Motor neuron (in vitro differentiated cells): Measurements from ENCODE around the gene GYPA. TPM values are rescaled to one million over a fixed set of nuclear protein-coding genes. Genes with fewer than 3 reads are reported as not detected.
"Not testable (repeated sequence)": the region's sequence is repeated elsewhere in the genome, so short reads cannot be mapped to it uniquely, and the experiment has no call there.

ENCODE experiments used
- ATAC-seq, 8 experiments: fragments of 200-7000 bp; cut with Tn5 transposase; replicated peaks in 6 of 8; 2 replicates each; pipeline ENCODE4 v1.8.0; 2021; ENCODE audit warnings: mild to moderate bottlenecking in 8 of 8, moderate library complexity in 8 of 8
- H3K27ac ChIP-seq, 2 donors: fragments of 250-450 bp; sonication (Bioruptor Pico); 2 replicates each; pipeline ENCODE4 v1.9.0; 2021; ENCODE audit warnings: antibody characterized with exemption in 2 of 2, mild to moderate bottlenecking in 2 of 2, moderate library complexity in 1 of 2
- H3K4me1 ChIP-seq, 2 donors: fragments of 250-450 bp; sonication (Bioruptor Pico); replicated peaks in 1 of 2; 2 replicates each; pipeline ENCODE4 v1.6.1; 2021; ENCODE audit warnings: antibody characterized with exemption in 2 of 2, mild to moderate bottlenecking in 2 of 2, moderate library complexity in 1 of 2
- H3K4me3 ChIP-seq, 5 donors: fragments of 250-450 bp; sonication (Bioruptor Pico); 2 replicates each; pipeline ENCODE4 v1.9.0; 2021; ENCODE audit warnings: antibody characterized with exemption in 5 of 5, mild to moderate bottlenecking in 5 of 5, moderate library complexity in 4 of 5
- WGBS, 10 experiments: fragments of 450-650 bp; shearing (Covaris generic); methylation state at CpG; one replicate each; pipeline ENCODE4 v1.0.0; 2022; 5-methylcytosine and 5-hydroxymethylcytosine counted together
- in situ Hi-C, 9 experiments: fragments of 400-800 bp; cut with MboI; loops; one replicate each; pipeline ENCODE4 v1.15.0; 2021; ENCODE audit warnings: low sequenced_read_pairs in 9 of 9, low pct_unique_long_range_greater_than_20kb in 2 of 9; ENCODE audit not compliant: unreplicated experiment in 9 of 9
- total RNA-seq, 8 experiments: library from RNA; unstranded; fragments of 300-600 nt; gene quantifications; 2 replicates each; pipeline versions ENCODE4 v1.2.3 to v1.2.4, GENCODE V29; 2022

The GYPA gene
- total RNA-seq, 8 experiments from 2014 or later = 1.1 TPM; not detected in 7

DNA sequence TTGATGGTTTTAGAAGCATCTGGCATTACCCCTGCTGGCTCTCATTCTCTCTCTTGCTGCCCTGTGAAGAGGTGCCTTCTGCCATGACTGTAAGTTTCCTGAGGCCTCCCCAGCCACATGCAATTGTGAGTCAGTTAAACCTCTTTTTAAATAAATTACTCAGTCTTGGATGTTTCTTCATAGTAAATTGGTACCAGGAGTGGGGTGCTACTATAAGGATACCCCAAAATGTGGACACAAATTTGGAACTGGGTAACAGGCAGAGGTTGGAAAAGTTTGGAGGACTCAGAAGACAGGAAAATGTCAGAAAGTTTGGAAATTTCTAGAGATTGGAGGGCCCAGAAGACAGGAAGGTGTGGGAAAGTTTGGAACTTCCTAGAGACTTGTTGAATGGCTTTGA lies 79.0 kb downstream of the GYPA start:
- H3K4me1 ChIP-seq, H3K27ac ChIP-seq, H3K4me3 ChIP-seq, in situ Hi-C loops, ATAC-seq: not testable (repeated sequence)

DNA sequence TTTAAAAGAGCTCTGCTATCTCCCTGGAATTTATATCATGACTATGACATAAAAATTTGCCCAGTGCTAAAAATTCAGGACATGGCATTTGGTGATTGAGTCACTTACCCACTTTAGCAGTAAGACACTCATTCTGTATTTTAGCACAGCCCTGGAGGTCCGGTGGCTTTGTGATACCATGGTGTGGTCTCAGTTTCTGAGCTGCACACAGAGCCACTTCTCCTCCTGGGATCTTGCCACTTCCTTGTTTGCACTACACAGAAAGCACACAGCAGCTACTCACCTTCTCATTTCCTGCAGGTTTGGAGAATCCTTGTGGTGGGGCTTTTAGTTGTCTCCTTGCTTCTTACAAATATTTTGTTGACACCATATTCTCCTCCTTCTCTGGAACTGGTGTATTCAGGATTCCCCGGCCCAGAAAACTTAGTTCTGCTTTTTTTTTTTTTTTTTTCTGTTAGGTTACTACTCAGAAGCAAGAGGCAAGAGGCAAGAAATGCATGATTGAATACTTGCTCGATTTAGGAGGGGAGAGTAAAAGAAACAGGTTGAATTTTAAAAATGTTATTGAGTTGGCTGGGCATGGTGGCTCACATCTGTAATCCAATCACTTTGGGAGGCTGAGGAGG lies 80.2 kb downstream of the GYPA start:
- in situ Hi-C loops, ATAC-seq, H3K4me1 ChIP-seq, H3K27ac ChIP-seq, H3K4me3 ChIP-seq: not testable (repeated sequence)
- WGBS, 10 experiments = 0 to 76% (median 48%) methylated on average over 1 to 3 of the region's 3 CpGs; no CpG with 5 or more reads in 4 of the 10 experiments

Other genes starting within 250 kb of the GYPA start
- 1 to 10 TPM in 3 of 8 experiments, under 1 TPM in 5; 0.14 to 6.4 (median 0.70) TPM for gene GYPE, start 235.2 kb downstream of the GYPA start, total RNA-seq
- gene GYPB, start 121.3 kb downstream of the GYPA start, total RNA-seq = not detected